K562 (cell line): ENCODE measurements around the gene ZNF780A. TPM values are rescaled to one million over a fixed set of nuclear protein-coding genes. Genes with fewer than 3 reads are reported as not detected.

Experiments used
- ATAC-seq: fragments of 200-7000 bp; cut with Tn5 transposase; 3 replicates; pipeline ENCODE4 v1.9.1; 2020; ENCODE audit warnings: moderate library complexity
- BruUV-seq: library from RNA; stranded (reverse); fragments of 400-500 nt; replicated peaks from 2 replicates; lab custom pipeline; 2021; lab: Mats Ljungman, UMichigan
- CTCF ChIA-PET: fragments of 300-600 bp; formaldehyde crosslinking; extraction: SDS; loops from one replicate; lab custom pipeline; 2021; ENCODE audit warnings: low intra/inter-chr PET ratio; lab: Yijun Ruan, JAX
- POLR2A ChIA-PET: fragments of 300-600, 350-650 bp; sonication (Branson Sonifier 250); formaldehyde crosslinking; extraction: SDS; loops from one replicate; lab custom pipeline; 2021; ENCODE audit warnings: antibody characterized with exemption, inconsistent platforms; lab: Yijun Ruan, JAX
- DNase-seq, 4 experiments: peaks; one replicate each; pipeline versions ENCODE4 v3.0.0 to v3.0.0-alpha.2; 2011 to 2018; ENCODE audit warnings: low spot score in 3 of 4, mixed read lengths in 3 of 4; ENCODE audit errors: extremely low read depth in 1 of 4
- FAIRE-seq: peaks from 2 replicates; lab custom pipeline; 2011; peaks lifted over from hg19 to GRCh38; lab: Jason Lieb, UNC
- H2AFZ ChIP-seq: 2 replicates; pipeline ENCODE4 v1.6.0; 2011; ENCODE audit warnings: low read depth, low read length, control low read depth, inconsistent platforms
- H3K27ac ChIP-seq: fragments of 200-600 bp; 3 replicates; pipeline ENCODE4 v1.8.0; 2011; ENCODE audit warnings: low read depth, mild to moderate bottlenecking, control low read depth, inconsistent platforms, low read length, moderate library complexity, mixed read lengths; ENCODE audit errors: extremely low read depth
- H3K27me3 ChIP-seq, 2 experiments: fragments of 300-600 bp in 1 of 2; 2 replicates in 1 of 2; 3 replicates in 1 of 2; pipeline versions ENCODE4 v1.6.0 to v1.8.0; 2011; ENCODE audit warnings: inconsistent platforms in 2 of 2, low read length in 2 of 2, mild to moderate bottlenecking in 1 of 2, mixed read lengths in 1 of 2, moderate library complexity in 1 of 2; ENCODE audit not compliant: control insufficient read depth in 2 of 2, insufficient read depth in 2 of 2
- H3K36me3 ChIP-seq: fragments of 300-600 bp; 3 replicates; pipeline ENCODE4 v1.8.0; 2011; ENCODE audit warnings: mild to moderate bottlenecking, low read length, inconsistent platforms; ENCODE audit not compliant: control insufficient read depth, insufficient read depth
- H3K4me1 ChIP-seq, 2 experiments: fragments of 200-600 bp in 1 of 2; replicated peaks in 1 of 2; 2 replicates in 1 of 2; 3 replicates in 1 of 2; pipeline versions ENCODE4 v1.5.1 to v1.8.0; 2011; ENCODE audit warnings: inconsistent platforms in 2 of 2, low read length in 2 of 2, mild to moderate bottlenecking in 1 of 2, mixed read lengths in 1 of 2, moderate library complexity in 1 of 2; ENCODE audit not compliant: control insufficient read depth in 2 of 2, insufficient read depth in 2 of 2
- H3K4me2 ChIP-seq: 2 replicates; pipeline ENCODE4 v1.6.1; 2011; ENCODE audit warnings: low read length, control low read depth, inconsistent platforms, mixed read lengths; ENCODE audit not compliant: insufficient read depth
- H3K4me3 ChIP-seq: fragments of 200-600 bp; sonication (generic), shearing (Covaris generic); 2 replicates; pipeline ENCODE4 v1.5.1; 2016; ENCODE audit warnings: control low read depth, inconsistent platforms
- H3K79me2 ChIP-seq: fragments of 200-600 bp; 3 replicates; pipeline ENCODE4 v1.8.0; 2011; ENCODE audit warnings: low read length, inconsistent platforms; ENCODE audit not compliant: control insufficient read depth, insufficient read depth
- H3K9ac ChIP-seq, 2 experiments: 2 replicates each; pipeline versions ENCODE4 v1.6.0 to v1.6.1; 2011; ENCODE audit warnings: low read depth in 2 of 2, low read length in 2 of 2, control low read depth in 1 of 2, inconsistent platforms in 1 of 2, mild to moderate bottlenecking in 1 of 2, mixed read lengths in 1 of 2; ENCODE audit not compliant: insufficient read depth in 1 of 2
- H3K9me1 ChIP-seq: one replicate; pipeline ENCODE4 v1.6.0; 2011; ENCODE audit warnings: inconsistent platforms, mild to moderate bottlenecking, low read length, moderate library complexity; ENCODE audit not compliant: control insufficient read depth, insufficient read depth
- H3K9me3 ChIP-seq: replicated peaks from 2 replicates; pipeline ENCODE4 v1.5.1; 2011; ENCODE audit warnings: low read depth, low read length, inconsistent platforms; ENCODE audit not compliant: control insufficient read depth, insufficient read depth
- H4K20me1 ChIP-seq: replicated peaks from 2 replicates; pipeline ENCODE4 v1.6.1; 2011; ENCODE audit warnings: low read length, inconsistent platforms, mixed read lengths; ENCODE audit not compliant: control insufficient read depth, insufficient read depth
- CBX3 ChIP-seq, 2 experiments: IDR thresholded peaks; 1 replicate in 1 of 2; 2 replicates in 1 of 2; pipeline ENCODE4 v1.6.1; 2012; ENCODE audit warnings: inconsistent platforms in 2 of 2, low read length in 2 of 2, borderline replicate concordance in 1 of 2, control low read depth in 1 of 2
- FOXO4 ChIP-seq: fragments of 450-650 bp; formaldehyde crosslinking; IDR thresholded peaks from 2 replicates; pipeline ENCODE4 v1.4.0; 2020; ENCODE audit warnings: mild to moderate bottlenecking, moderate library complexity
- HDAC8 ChIP-seq: fragments of 450-650 bp; IDR thresholded peaks from 2 replicates; pipeline ENCODE4 v1.6.1; 2016; ENCODE audit warnings: mild to moderate bottlenecking, missing genetic modification characterization, moderate library complexity, missing compliant biosample characterization
- OTX1 ChIP-seq: fragments of 450-650 bp; formaldehyde crosslinking; IDR thresholded peaks from 2 replicates; pipeline ENCODE4 v1.4.0; 2022; ENCODE audit warnings: mild to moderate bottlenecking
- THRAP3 ChIP-seq: fragments of 450-650 bp; IDR thresholded peaks from 2 replicates; pipeline ENCODE4 v1.6.1; 2016; ENCODE audit warnings: mild to moderate bottlenecking, inconsistent platforms, borderline replicate concordance
- ZNF77 ChIP-seq: fragments of 250-450 bp; sonication (Bioruptor Pico); IDR thresholded peaks from 2 replicates; pipeline ENCODE4 v1.5.0; 2020
- ZZZ3 ChIP-seq: fragments of 450-650 bp; IDR thresholded peaks from 2 replicates; pipeline ENCODE4 v1.6.1; 2016; ENCODE audit warnings: antibody characterized with exemption, mild to moderate bottlenecking, moderate library complexity
- WGBS: fragments of 100-300 bp; shearing (Covaris generic); methylation state at CpG from one replicate; pipeline ENCODE4 v1.1.6; 2016; ENCODE audit warnings: low coverage, mixed read lengths; ENCODE audit not compliant: insufficient coverage; ENCODE audit errors: missing lambda C conversion rate; 5-methylcytosine and 5-hydroxymethylcytosine counted together
- in situ Hi-C: fragments of 300-500 bp; cut with MboI; formaldehyde crosslinking; loops from 4 replicates; pipeline ENCODE4 v1.15.0; 2018; ENCODE audit warnings: inconsistent platforms, mixed read lengths
- intact Hi-C: fragments of 100-400 bp; cut with micrococcal nuclease; formaldehyde crosslinking; loops from 2 replicates; pipeline ENCODE4 v1.14.2; 2022
- polyA plus RNA-seq, 8 experiments: library from polyadenylated mRNA; depleted of rRNA in 4 of 8; stranded (reverse) in 5 of 8; unstranded in 3 of 8; fragments of >200 nt; fragmentation: Nextera tagmentation in 2 of 8; fragmentation: Illumina TruSeq in 1 of 8; extraction: Ambion mirVana in 2 of 8; extraction: Trizol in 1 of 8; gene quantifications; 2 replicates each; pipeline versions ENCODE4 v1.2.1 to v1.2.3, GENCODE V29; 2011 to 2014; ENCODE audit warnings: inconsistent platforms in 1 of 8, missing spikeins in 1 of 8
- total RNA-seq, 7 experiments: library from RNA; depleted of rRNA in 6 of 7; stranded (reverse); fragments of >200 nt in 6 of 7; fragmentation: Illumina TruSeq in 2 of 7; extraction: Trizol in 2 of 7; gene quantifications; 2 replicates each; pipeline versions ENCODE4 v1.2.1 to v1.2.3, GENCODE V29; 2011 to 2021; ENCODE audit warnings: low replicate concordance in 1 of 7

Gene ZNF780A
- total and polyA plus RNA-seq, 9 of the 15 experiments (the other 6 are each of a cell fraction or from before 2014, with no cell fraction given): 11.7 to 36.1 (median 25.8) TPM

- 0 out of 2 replicates have a peak, but pooled peaks cover 3% of the 10 kb centered on the region for H3K9me3 ChIP-seq
These were observed 42.7 kb upstream of the ZNF780A start for GRCh38 chr19:40133491-40133890.

GRCh38 chr19:40130013-40130412, 39.3 kb upstream of the ZNF780A start:
- in situ Hi-C loops (no loop called here), intact Hi-C loops (no loop called here)
- FAIRE-seq (no peak), ATAC-seq (no peak), DNase-seq (no peak)
- Histone ChIP-seq H3K27me3 (peaks cover 3 to 6% of the 10 kb centered on the region in 2 experiments; a peak in 1 of 5 replicates), H3K36me3 (no peaks in the 10 kb centered on the region), H3K4me3 (no peak overlapping the region), H4K20me1 (no peaks in the 10 kb centered on the region), H3K4me2 (no peak overlapping the region), H3K9me3 (0 out of 2 replicates have a peak, but pooled peaks cover 3% of the 10 kb centered on the region), H3K9ac (no peak overlapping the region), H2AFZ (no peak overlapping the region), H3K4me1 (no peaks in the 10 kb centered on the region), H3K27ac (no peak overlapping the region), H3K9me1 (no peaks in the 10 kb centered on the region), H3K79me2 (no peaks in the 10 kb centered on the region)
- ChIA-PET POLR2A (no interaction called here), CTCF (no interaction called here)
- no TSS peak for BruUV-seq
- TF ChIP-seq ZZZ3 (no peak), OTX1 (no peak), CBX3 (IDR thresholded peaks at IDR 0.05; ENCODE audit: borderline replicate concordance in 1 of 2, low read length in 2 of 2) (peak in 1 of 2 experiments; percentile 76; a peak in 2 of 3 replicates), FOXO4 (no peak), THRAP3 (no peak), ZNF77 (no peak)

More at GRCh38 chr19:40133491-40133890, 42.7 kb upstream of the ZNF780A start:
- BruUV-seq: no TSS peak
- Histone ChIP-seq H4K20me1 (no peaks in the 10 kb centered on the region), H3K36me3 (no peaks in the 10 kb centered on the region), H3K79me2 (no peaks in the 10 kb centered on the region), H3K4me1 (no peaks in the 10 kb centered on the region), H3K9me1 (no peaks in the 10 kb centered on the region), H3K4me2 (no peak overlapping the region), H2AFZ (no peak overlapping the region), H3K4me3 (no peak overlapping the region), H3K9ac (no peak overlapping the region), H3K27ac (no peak overlapping the region), H3K27me3 (peaks cover 12 to 14% of the 10 kb centered on the region in 2 experiments)
- FAIRE-seq: no peak
- intact Hi-C loops: no loop called here
- no peak for TF ChIP-seq HDAC8 (tag)
- no peak for ATAC-seq
- POLR2A ChIA-PET: no interaction called here
- CTCF ChIA-PET: no interaction called here
- 6% methylated on average over 1 of the region's 1 CpG for WGBS
- no peak for DNase-seq
- in situ Hi-C loops: no loop called here
